Testis (tissue), 3 donors: Measurements from ENCODE around the gene SNX8. TPM values are rescaled to one million over a fixed set of nuclear protein-coding genes. Genes with fewer than 3 reads are reported as not detected.

Experiments
- DNase-seq: peaks from one replicate; pipeline ENCODE4 v3.0.0-alpha.2; 2019
- H3K27ac ChIP-seq, 2 donors: fragments of 200-600 bp; sonication (generic); one replicate each; pipeline ENCODE4 v1.5.1; 2019
- H3K27me3 ChIP-seq: fragments of 200-600 bp; sonication (generic); one replicate; pipeline ENCODE4 v1.5.1; 2019
- H3K36me3 ChIP-seq: fragments of 200-600 bp; sonication (generic); one replicate; pipeline ENCODE4 v1.5.1; 2017; ENCODE audit warnings: low read depth; ENCODE audit errors: missing control alignments
- H3K4me1 ChIP-seq: fragments of 200-600 bp; sonication (generic); one replicate; pipeline ENCODE4 v1.5.1; 2019
- H3K4me3 ChIP-seq, 2 donors: fragments of 200-600 bp; sonication (generic); one replicate each; pipeline ENCODE4 v1.5.1; 2017 to 2019
- H3K9me3 ChIP-seq: fragments of 200-600 bp; sonication (generic); one replicate; pipeline ENCODE4 v1.5.1; 2017
- CTCF ChIP-seq, 3 experiments: fragments of 450-650 bp in 2 of 3; fragments of 200-600 bp in 1 of 3; sonication (generic) in 1 of 3; IDR thresholded peaks; one replicate each; pipeline ENCODE4 v1.5.1; 2016 to 2019; ENCODE audit warnings: antibody characterized with exemption in 3 of 3, mild to moderate bottlenecking in 2 of 3, moderate library complexity in 1 of 3
- POLR2A ChIP-seq: fragments of 450-650 bp; IDR thresholded peaks from one replicate; pipeline ENCODE4 v1.6.1; 2017; ENCODE audit warnings: antibody characterized with exemption, mild to moderate bottlenecking, moderate library complexity
- WGBS, 2 donors: methylation state at CpG; one replicate each; pipeline ENCODE4 v1.1.5; 2018; 5-methylcytosine and 5-hydroxymethylcytosine counted together
- intact Hi-C: fragments of 100-400 bp; cut with DNase I; formaldehyde crosslinking; loops from one replicate; pipeline ENCODE4 v1.15.1; 2023; ENCODE audit warnings: low total_unique reads
- polyA plus RNA-seq: library from polyadenylated mRNA; stranded (reverse); fragments of 350-450 nt; fragmentation: Illumina TruSeq; extraction: RNeasy Lipid Tissue Mini Kit (QIAGEN cat#74804); gene quantifications from one replicate; pipeline ENCODE4 v1.2.3, GENCODE V29; 2014; ENCODE audit warnings: low read depth, low replicate concordance; ENCODE audit not compliant: insufficient read depth
- total RNA-seq, 2 donors: library from RNA; depleted of rRNA; stranded (reverse); fragments of >200 nt; gene quantifications; one replicate each; pipeline ENCODE4 v1.2.3, GENCODE V29; 2016

SNX8 gene
- total and polyA plus RNA-seq, 3 donors from 2014 or later = 50.9 to 90.8 (median 66.8) TPM

- Histone ChIP-seq H3K9me3 (no peaks in the 10 kb centered on the region), H3K27me3 (no peaks in the 10 kb centered on the region), H3K36me3 (no peaks in the 10 kb centered on the region), H3K27ac (no peak overlapping the region), H3K4me3 (no peak overlapping the region), H3K4me1 (peaks cover 11% of the 10 kb centered on the region)
- intact Hi-C loops = no loop called here
- no peak for DNase-seq
- 88 to 91% methylated on average over 9 of the region's 9 CpGs for WGBS, 2 donors
- no peak for TF ChIP-seq CTCF (IDR thresholded peaks at IDR 0.05)
- TF ChIP-seq POLR2A = no peak
Measured at GRCh38 chr7:2230882-2231281, 83.4 kb downstream of the SNX8 start.

GRCh38 chr7:2230226-2230625 lies 84.0 kb downstream of the SNX8 start:
- intact Hi-C loops = no loop called here
- Histone ChIP-seq H3K9me3 (no peaks in the 10 kb centered on the region), H3K36me3 (no peaks in the 10 kb centered on the region), H3K4me1 (peaks cover 11% of the 10 kb centered on the region), H3K4me3 (no peak overlapping the region), H3K27ac (no peak overlapping the region), H3K27me3 (no peaks in the 10 kb centered on the region)
- 88 to 96% methylated on average over 7 to 8 of the region's 8 CpGs for WGBS, 2 donors
- TF ChIP-seq CTCF (IDR thresholded peaks at IDR 0.05) (no peak), POLR2A (no peak)
- no peak for DNase-seq

- no peaks in the 10 kb centered on the region for H3K27me3 ChIP-seq
- H3K4me1 ChIP-seq = peaks cover 11% of the 10 kb centered on the region
- intact Hi-C loops = no loop called here
- no peak overlapping the region for H3K4me3 ChIP-seq
- TF ChIP-seq POLR2A (no peak), CTCF (IDR thresholded peaks at IDR 0.05) (no peak)
- H3K27ac ChIP-seq = no peak overlapping the region
- DNase-seq = no peak
- H3K9me3 ChIP-seq = no peaks in the 10 kb centered on the region
- 92 to 93% methylated on average over 7 of the region's 7 CpGs for WGBS, 2 donors
- H3K36me3 ChIP-seq = no peaks in the 10 kb centered on the region
Measured at GRCh38 chr7:2229467-2229866, 84.8 kb downstream of the SNX8 start.

GRCh38 chr7:2228921-2229320 lies 85.3 kb downstream of the SNX8 start:
- H3K4me1 ChIP-seq = peaks cover 11% of the 10 kb centered on the region
- TF ChIP-seq CTCF (IDR thresholded peaks at IDR 0.05) (no peak), POLR2A (no peak)
- intact Hi-C loops = no loop called here
- no peaks in the 10 kb centered on the region for H3K27me3 ChIP-seq
- no peak for DNase-seq
- no peaks in the 10 kb centered on the region for H3K9me3 ChIP-seq
- no peak overlapping the region for H3K27ac ChIP-seq
- WGBS, 2 donors = 88 to 89% methylated on average over 8 of the region's 8 CpGs
- no peak overlapping the region for H3K4me3 ChIP-seq
- H3K36me3 ChIP-seq = no peaks in the 10 kb centered on the region

- WGBS, 2 donors = 87 to 92% methylated on average over 7 to 15 of the region's 15 CpGs
- Histone ChIP-seq H3K27ac (no peak overlapping the region), H3K9me3 (no peaks in the 10 kb centered on the region), H3K4me1 (peaks cover 7% of the 10 kb centered on the region), H3K4me3 (no peak overlapping the region), H3K36me3 (no peaks in the 10 kb centered on the region), H3K27me3 (no peaks in the 10 kb centered on the region)
- intact Hi-C loops = no loop called here
- DNase-seq = no peak
- no peak for TF ChIP-seq CTCF (IDR thresholded peaks at IDR 0.05)
- TF ChIP-seq POLR2A = no peak
Measured at GRCh38 chr7:2227699-2228098, 86.5 kb downstream of the SNX8 start.
